GM18867 (cell line): ENCODE measurements around the gene FSHB.
"Not testable (repeated sequence)": the region's sequence is repeated elsewhere in the genome, so short reads cannot be mapped to it uniquely, and the experiment has no call there.

Source experiments
- ATAC-seq: cut with Tn5 transposase; IDR thresholded peaks from one replicate; pipeline ENCODE4 v1.9.1; 2021; ENCODE audit warnings: mild to moderate bottlenecking, moderate library complexity; ENCODE audit not compliant: unreplicated experiment

FSHB gene

DNA sequence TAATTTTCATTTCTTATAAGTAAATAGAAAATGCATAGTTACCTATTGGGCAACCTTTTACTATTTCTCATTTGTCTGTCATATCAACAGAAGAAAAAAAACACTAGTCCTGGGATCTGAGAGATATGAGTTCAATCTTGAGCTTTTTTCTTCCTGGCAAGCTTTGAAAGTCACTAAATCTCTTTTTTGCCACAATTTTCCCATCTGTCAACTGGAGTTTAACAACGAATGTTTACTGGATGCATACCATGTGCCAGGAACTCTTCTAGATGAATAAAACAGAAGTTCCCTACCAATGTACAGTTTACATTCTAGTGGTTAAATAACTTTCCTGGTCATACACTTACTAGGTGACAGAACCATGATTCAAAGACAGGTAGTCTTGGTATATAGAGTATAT lies 31.0 kb downstream of the FSHB start:
- ATAC-seq: no peak

- not testable (repeated sequence) for ATAC-seq
These were observed 37.8 kb downstream of the FSHB start for GRCh38 chr11:30268638-30269037.

- no peak for ATAC-seq
These were observed 39.9 kb downstream of the FSHB start for GRCh38 chr11:30270671-30271070.

DNA sequence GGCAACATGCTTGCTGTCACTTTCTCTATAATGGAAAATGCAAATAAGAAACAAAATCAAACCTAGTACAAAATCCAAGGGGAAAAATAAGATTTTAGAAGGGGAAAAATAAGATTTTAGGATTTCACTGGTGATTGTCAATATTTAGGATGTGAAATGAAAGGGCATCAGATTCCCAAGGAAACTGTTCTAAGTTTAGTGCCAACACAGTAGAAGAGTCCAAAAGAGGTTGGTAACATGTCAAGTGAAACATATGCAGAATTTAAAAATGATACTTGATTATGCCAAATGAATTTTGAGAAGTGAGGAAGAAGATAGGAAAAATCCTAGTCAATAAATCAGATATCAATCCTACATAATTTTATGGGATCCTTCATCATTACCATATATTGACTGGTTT lies 46.4 kb downstream of the FSHB start:
- ATAC-seq: no peak

DNA sequence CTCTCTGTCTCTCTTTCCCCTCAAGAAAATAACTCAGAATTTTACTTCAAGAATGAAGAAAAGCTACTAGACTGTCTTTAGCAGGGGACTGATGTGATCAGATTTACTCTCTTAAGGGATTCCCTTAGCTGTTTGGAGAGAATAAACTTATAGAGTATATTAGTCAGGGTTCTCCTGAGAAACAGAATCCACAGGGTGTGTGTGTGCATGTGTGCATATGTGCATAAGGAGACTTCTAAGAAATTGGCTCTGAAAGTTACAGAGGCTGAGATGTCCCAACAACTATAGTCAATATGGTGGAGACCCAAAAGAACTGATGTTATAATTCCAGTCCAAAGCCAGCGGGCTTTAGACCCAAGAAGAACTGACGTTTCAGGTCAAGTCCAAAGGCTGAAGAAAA lies 49.0 kb downstream of the FSHB start:
- no peak for ATAC-seq

GRCh38 chr11:30281476-30282288 lies 50.9 kb downstream of the FSHB start:
- ATAC-seq: peak; percentile 19

- peak; percentile 80 for ATAC-seq
These were observed 51.4 kb downstream of the FSHB start for GRCh38 chr11:30282289-30282631.
